ENCODE results near the gene CNTNAP2. TPM values are rescaled to one million over a fixed set of nuclear protein-coding genes. Genes with fewer than 3 reads are reported as not detected.

Gene CNTNAP2
- total RNA-seq, 1 donor from 2014 or later: 0.59 TPM

GRCh38 chr7:148347981-148348380 lies 2231.4 kb downstream of the CNTNAP2 start:
- ATAC-seq: no peak
- H3K9me3 ChIP-seq: no peaks in the 10 kb centered on the region
- DNase-seq: no peak
- no peak overlapping the region for H3K27ac ChIP-seq
- intact Hi-C loops (cut with DNase I): no loop called here
- no peaks in the 10 kb centered on the region for H3K27me3 ChIP-seq (ENCODE audit: low read depth)
- H3K4me1 ChIP-seq: no peaks in the 10 kb centered on the region
- H3K36me3 ChIP-seq: no peaks in the 10 kb centered on the region
- H3K4me3 ChIP-seq: no peak overlapping the region
- TF ChIP-seq CTCF (IDR thresholded peaks at IDR 0.05): no peak

GRCh38 chr7:148348466-148348865 lies 2231.9 kb downstream of the CNTNAP2 start:
- no peaks in the 10 kb centered on the region for H3K4me1 ChIP-seq
- ATAC-seq: no peak
- no peak overlapping the region for H3K4me3 ChIP-seq
- H3K36me3 ChIP-seq: no peaks in the 10 kb centered on the region
- no peaks in the 10 kb centered on the region for H3K9me3 ChIP-seq
- H3K27me3 ChIP-seq (ENCODE audit: low read depth): no peaks in the 10 kb centered on the region
- intact Hi-C loops (cut with DNase I): no loop called here
- no peak for TF ChIP-seq CTCF (IDR thresholded peaks at IDR 0.05)
- H3K27ac ChIP-seq: no peak overlapping the region
- DNase-seq: no peak

- Histone ChIP-seq H3K36me3 (no peaks in the 10 kb centered on the region), H3K4me1 (no peaks in the 10 kb centered on the region), H3K27ac (no peak overlapping the region), H3K9me3 (no peaks in the 10 kb centered on the region), H3K27me3 (ENCODE audit: low read depth) (no peaks in the 10 kb centered on the region), H3K4me3 (no peak overlapping the region)
- intact Hi-C loops (cut with DNase I): no loop called here
- ATAC-seq: no peak
- no peak for DNase-seq
- no peak for TF ChIP-seq CTCF (IDR thresholded peaks at IDR 0.05)
Observed at GRCh38 chr7:148356303-148356702, 2239.7 kb downstream of the CNTNAP2 start.

GRCh38 chr7:148362541-148362940 lies 2245.9 kb downstream of the CNTNAP2 start:
- TF ChIP-seq CTCF (IDR thresholded peaks at IDR 0.05): no peak
- intact Hi-C loops (cut with DNase I): no loop called here
- no peaks in the 10 kb centered on the region for H3K9me3 ChIP-seq
- no peak for ATAC-seq
- H3K36me3 ChIP-seq: no peaks in the 10 kb centered on the region
- H3K27ac ChIP-seq: no peak overlapping the region
- H3K4me3 ChIP-seq: no peak overlapping the region
- no peaks in the 10 kb centered on the region for H3K27me3 ChIP-seq (ENCODE audit: low read depth)
- no peak for DNase-seq
- H3K4me1 ChIP-seq: no peaks in the 10 kb centered on the region

GRCh38 chr7:148367731-148368475 lies 2251.3 kb downstream of the CNTNAP2 start:
- Histone ChIP-seq H3K9me3 (no peaks in the 10 kb centered on the region), H3K4me1 (no peaks in the 10 kb centered on the region), H3K36me3 (no peaks in the 10 kb centered on the region), H3K27me3 (ENCODE audit: low read depth) (no peaks in the 10 kb centered on the region), H3K4me3 (no peak overlapping the region), H3K27ac (no peak overlapping the region)
- DNase-seq (no peak), ATAC-seq (no peak)
- intact Hi-C loops (cut with DNase I): no loop called here
- TF ChIP-seq CTCF (IDR thresholded peaks at IDR 0.05): no peak

All from lower lobe of right lung (tissue), 2 donors.